ENCODE results near the gene CDHR2. TPM values are rescaled to one million over a fixed set of nuclear protein-coding genes. Genes with fewer than 3 reads are reported as not detected.

CDHR2 gene
- total RNA-seq, 1 donor from 2014 or later = not detected

GRCh38 chr5:176528301-176528700 is 20.8 kb upstream of the CDHR2 start:
- DNase-seq (ENCODE audit: low read depth) = no peak

DNA sequence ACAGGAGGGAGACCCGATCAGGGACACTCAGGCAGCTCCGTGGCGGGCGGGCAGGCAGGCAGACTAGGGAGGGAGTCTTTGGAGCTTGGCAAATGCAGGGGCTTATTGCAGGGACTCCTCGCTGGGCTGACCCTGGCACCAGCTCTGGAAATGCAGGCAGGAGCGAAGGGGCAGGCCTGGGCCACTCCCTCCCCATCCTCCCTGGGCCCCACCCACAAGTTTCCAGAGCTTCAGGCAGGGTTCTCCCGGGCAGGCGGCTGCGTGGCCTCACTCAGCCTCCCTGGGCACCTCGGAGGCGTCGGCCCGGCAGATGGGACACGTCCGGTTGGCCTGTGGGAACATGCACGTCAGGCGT is 20.4 kb upstream of the CDHR2 start:
- no peak for DNase-seq (ENCODE audit: low read depth)

GRCh38 chr5:176529116-176529740 is 19.9 kb upstream of the CDHR2 start:
- DNase-seq (ENCODE audit: low read depth) = no peak

DNA sequence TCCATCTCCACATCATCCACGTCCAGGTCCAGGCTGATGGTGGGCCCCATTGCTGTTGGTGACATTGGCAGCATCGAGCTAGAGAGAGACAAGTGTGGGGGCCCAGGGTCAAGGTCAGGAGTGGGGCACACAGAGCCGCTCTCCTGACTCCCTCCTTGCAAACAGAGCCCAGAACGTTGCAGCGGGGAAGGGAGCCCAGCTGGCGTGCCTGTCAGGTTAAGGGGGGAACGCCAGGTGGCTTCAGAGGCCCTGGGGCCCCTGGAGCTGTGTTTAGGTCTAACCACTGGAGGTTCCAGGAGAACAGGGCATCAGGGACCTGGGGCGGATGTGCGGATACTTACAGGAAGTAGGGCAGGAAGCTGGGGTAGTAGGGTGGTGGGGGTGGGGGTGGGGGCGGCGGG is 19.4 kb upstream of the CDHR2 start:
- no peak for DNase-seq (ENCODE audit: low read depth)

GRCh38 chr5:176530393-176530982 is 18.7 kb upstream of the CDHR2 start:
- DNase-seq (ENCODE audit: low read depth) = no peak

DNA sequence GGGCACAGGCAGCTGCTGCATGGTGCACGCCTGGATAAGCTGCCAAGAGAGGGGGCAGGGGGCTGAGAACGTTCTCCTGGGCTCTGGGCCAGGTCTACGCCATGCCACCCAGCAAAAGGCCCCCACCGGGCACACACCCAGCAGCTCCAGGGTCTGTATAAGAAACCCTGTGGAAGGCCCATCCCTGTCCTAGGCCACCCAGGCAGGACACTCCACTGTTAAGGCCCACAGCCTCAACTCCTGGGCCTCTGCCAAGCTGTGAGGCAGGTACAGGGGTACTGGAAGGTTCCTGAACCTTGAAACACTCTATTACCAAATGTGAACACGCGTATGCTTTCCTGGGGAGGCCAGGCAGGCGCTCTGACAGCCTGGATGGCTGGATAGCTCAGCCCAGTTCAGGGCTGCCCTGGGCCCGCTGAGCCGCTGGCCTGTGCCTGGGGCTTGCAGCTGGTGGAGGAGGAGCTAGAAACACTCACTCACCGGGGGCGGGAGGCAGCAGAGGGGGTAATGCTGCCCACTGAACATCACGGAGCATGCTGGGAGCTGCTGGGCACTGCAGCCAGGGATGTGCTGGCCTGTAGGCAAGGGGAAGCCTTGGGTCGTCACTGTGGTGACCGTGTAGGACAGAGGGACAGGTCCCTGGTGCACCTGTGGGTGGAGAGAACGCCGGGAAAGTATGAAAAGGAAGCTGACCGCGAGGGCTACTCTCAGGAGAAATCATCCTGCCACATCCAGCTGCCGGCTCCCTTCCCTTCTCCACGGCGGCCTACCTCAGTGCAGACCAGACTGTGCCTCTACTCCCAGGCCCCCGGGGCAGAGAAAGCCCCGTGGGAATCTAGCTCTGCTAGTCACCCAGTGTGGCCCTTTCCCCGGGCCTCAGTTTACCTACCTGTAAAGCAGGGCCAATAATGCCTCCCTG is 17.9 kb upstream of the CDHR2 start:
- no peak for DNase-seq (ENCODE audit: low read depth)

DNA sequence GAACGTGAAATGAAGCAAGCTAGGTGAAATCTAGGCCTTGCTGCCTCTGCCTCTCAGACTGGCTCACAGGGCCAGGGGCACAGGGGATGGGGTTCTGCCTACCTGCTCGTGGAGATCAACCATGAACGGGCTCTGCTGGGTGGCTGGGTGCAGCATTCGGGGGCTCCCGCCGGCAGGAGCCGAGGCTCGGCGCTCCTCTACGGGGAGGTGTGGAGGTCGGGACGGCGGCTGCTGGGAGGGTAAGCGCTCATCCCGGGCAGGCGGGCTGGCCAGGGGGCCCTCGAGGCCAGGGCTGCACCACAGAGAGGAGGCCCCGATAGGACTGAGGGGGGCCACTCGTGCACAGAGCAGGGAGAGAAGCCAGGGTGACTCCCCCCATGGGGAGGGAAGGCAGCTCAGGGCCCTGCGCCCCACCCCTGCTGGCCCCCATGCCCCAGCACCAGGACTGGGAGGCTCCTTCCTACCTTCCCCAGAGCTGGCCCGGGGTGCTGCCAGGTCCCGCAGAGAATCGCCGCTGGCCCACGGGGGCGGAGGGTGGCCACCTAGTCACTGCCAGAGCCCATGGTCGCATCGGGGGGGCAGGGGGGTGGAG is 17.1 kb upstream of the CDHR2 start:
- DNase-seq (ENCODE audit: low read depth) = no peak

DNA sequence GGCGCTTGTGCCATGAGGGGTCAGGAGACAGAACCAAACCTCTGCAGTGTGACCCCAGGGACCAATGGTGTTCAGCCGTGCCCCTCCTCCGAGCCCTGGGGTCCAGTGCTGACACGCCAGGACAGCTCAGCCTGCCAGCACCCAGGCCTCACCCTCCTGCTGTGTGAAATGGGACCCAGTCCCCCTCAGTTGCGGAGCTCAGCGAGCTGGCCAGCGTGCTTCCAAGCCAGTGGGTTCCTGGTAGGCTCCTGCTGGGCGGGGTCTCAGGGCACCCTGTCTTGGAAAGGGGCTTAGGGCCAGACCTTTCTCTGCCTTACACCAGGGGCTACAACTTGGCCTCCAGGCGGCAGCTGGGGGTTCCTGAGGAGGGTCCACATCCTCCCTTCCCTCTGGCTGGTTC is 16.3 kb upstream of the CDHR2 start:
- DNase-seq (ENCODE audit: low read depth) = no peak

GRCh38 chr5:176533390-176533789 is 15.8 kb upstream of the CDHR2 start:
- DNase-seq (ENCODE audit: low read depth) = no peak

DNA sequence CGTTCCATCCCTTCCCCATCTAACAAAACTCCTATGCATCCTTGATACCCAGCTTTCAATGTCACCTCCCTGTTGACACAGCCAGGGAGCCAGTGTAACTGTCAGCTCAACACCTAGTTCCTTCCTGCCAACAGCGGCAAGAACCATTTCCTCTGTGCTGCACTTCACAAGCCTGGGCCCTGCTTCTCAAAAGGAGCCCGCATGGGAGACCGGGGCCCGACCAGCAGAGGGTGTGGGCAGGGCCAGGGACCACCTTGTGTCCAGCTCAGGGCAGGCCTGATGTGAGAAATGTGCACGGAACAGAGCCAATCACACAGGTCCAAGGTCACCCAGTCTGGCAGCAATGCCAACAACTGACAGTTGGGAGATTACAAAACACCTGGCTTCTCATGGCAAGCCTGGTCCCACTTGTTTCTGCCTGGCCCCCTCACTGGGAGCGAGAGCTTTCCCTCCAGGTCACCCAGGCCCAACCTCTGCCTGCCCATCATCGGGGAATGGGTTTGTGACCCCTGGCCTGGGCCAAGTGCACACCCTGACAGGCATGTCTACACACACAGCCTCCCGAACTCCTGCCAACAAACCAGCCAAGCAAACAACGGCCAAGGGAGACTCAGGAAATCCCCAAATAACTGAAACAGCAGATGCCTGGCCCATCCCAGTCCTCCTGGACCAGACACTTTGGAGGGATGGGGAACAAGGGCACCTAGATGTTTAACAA is 15.1 kb upstream of the CDHR2 start:
- DNase-seq (ENCODE audit: low read depth) = peak; percentile 36

GRCh38 chr5:176534640-176535039 is 14.5 kb upstream of the CDHR2 start:
- no peak for DNase-seq (ENCODE audit: low read depth)

GRCh38 chr5:176535101-176535663 is 14.0 kb upstream of the CDHR2 start:
- peak; percentile 62 for DNase-seq (ENCODE audit: low read depth)

DNA sequence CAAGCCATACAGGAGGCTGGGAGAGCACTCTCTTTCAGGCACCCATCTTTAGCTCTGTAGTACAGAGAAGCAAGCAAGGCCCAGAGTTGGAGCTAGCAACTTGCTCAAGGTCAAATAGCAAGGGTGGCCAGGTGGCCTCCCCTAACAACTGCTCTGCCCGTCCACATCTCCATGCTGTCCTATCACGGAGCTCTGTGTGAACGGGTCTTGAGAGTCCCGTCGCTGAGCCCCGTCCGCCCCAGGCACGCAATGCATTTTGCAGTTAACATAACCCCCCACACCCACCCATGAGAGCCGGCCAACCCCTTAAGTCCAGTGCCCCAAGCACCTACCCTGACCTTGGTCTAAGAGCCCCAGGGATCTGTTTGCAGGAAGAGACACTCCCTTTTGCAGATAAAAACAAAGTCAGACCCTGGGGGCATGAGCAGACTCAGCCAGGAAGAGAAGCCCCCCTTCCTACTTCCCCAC is 13.4 kb upstream of the CDHR2 start:
- no peak for DNase-seq (ENCODE audit: low read depth)

DNA sequence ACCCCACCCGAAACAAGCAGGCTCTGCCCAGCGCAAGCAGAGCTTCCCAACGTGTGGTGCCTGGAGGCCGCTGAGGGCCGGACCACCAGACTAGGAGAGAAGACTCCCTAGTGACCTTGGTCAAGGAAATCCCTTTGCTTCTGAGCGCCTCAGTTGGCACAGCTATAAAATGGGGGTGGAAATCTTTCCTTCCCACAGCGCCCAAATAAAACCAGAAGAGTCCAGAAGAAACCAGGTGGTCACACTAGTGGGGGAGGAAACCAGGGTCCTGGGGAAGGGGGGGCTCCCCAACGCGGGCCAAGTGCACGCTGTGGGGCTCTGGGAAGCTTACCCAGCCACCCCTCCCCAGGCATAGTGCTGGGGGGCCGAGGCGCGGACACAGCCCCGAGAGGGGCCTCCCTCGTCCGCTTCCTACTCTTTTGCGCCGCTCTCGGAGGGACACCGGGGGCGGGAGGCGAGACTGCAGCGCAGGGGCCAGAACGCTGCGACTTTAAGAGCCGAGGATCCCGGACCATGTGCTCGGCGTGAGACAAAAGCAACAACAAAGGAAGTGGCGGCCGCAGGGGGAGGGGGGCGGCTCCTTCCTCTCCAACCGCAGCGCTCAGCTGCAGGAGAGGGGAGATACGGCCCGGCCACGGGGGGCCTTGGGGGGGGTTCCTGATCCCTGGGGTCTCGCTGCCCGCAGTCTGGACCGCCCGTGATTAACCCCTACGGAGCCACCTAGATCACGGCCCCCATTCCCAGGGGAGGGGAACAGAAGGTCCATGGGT is 12.8 kb upstream of the CDHR2 start:
- DNase-seq (ENCODE audit: low read depth) = peak; percentile 52

DNA sequence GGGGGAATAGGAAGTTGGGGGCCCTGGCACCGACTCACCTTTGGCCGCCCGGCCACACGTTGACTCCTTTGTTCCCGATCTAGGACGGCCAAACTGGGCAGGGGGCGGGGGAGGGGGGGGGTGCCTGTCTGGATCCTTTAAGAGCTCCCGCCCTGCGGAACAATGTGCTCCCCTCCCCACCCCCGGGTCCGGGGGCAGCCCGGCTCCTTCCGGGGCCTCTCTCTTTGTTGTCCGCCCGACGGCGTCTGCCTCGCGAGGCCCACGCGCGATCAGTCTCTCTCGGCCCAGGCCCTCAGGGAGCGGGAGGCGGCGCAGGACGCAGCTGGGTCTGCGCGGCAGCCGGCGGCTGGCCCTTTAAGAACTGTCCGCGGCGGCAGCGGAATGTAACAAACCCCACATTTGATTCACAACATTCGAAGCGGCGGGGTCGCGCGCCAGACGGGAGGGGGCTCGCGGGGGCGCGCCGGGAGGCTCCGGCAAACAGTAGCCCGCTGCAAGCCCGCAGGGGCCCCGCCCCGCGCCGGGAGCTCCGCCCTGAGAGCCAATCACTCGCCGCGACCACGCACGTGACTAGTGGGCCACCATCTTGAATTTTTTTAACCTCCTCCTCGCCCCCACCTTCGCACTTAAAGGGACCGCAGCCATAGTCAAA is 12.1 kb upstream of the CDHR2 start, which contains the start of gene RNF44:
TSS of gene RNF44 (minus strand) at position 501 of the 652 bp plus-strand sequence. CDS start 4,930 bp downstream, outside the sequence.
- peak; percentile 89 for DNase-seq (ENCODE audit: low read depth)

GRCh38 chr5:176537554-176538229 is 11.4 kb upstream of the CDHR2 start:
- DNase-seq (ENCODE audit: low read depth) = peak; percentile 98

DNA sequence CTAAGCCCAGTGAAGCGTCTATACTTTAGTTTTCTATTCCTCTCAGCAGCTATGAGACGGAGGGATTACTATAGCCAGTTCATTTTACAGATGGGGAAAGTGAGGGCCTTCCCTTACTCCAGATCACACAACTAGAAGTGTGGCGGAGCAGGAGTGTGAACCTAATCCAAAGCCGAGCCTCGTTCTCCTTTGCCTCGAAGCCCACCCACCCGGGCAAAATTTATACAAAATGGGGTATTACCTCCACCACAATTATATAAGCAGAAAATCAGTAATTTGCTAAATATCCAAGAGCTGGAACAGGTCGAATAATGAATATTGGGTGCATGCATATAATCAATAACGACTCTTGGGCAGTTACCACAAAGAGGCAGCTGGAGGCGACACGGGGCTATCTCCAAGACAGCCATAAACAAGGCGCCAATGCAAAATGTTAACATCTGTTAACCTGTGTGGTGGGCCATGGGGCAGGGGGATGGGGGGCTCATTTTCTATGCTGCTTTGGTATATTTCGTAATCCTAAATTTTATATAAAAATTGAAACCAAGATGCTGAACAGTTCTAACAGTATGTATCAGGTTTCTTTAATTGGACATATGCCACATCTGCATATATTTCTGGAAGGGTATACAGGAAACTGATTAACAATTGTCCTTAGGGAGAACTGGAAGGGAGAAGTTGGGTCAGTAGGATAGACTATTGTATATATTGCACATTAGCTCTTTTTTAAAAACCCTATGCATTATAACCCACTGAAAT is 10.7 kb upstream of the CDHR2 start:
- DNase-seq (ENCODE audit: low read depth) = no peak

DNA sequence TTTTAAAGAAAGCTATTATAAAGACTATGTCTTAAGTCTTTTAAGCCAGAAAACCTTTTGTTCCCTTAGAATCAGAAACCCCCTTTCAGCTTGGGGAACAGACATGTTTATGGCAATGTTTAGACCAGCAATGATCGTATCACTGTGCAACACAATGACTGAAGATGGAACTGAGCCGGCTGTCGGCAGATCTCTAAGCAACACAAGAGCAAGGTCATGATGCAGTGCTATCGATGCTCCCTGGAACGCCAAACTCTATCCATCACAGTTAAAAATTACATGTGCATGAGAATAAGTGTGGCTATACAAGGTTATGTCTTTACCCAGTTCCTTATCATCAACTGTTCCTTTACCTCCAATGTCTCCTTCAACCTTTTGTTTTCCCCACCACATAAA is 10.2 kb upstream of the CDHR2 start:
- DNase-seq (ENCODE audit: low read depth) = no peak

DNA sequence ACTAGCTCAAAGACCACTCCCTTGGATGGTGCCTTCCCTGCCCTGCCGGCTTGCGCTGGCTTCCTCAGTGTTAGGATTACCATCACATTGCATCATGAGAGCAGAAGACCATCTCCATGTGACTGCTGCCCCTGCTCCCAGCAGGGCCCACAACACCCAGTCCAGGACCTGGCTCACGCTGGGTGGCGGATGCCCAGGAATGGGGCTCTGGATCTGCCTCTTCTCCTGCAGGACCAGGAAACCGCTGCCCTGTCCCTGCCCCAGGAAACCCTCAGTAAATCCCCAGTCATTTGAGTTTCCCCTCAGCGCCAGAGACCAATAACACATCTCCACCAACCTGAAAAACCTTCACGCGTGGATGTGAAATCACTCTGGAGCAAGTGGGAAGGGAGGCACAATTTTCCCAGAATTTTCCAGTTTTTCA is 8.7 kb upstream of the CDHR2 start:
- DNase-seq (ENCODE audit: low read depth) = no peak
